CD4-positive, alpha-beta T cell treated with Interleukin-10 for 1 hour (primary cell): Measurements from ENCODE around the gene TMEM229B.
"Not testable (repeated sequence)": the region's sequence is repeated elsewhere in the genome, so short reads cannot be mapped to it uniquely, and the experiment has no call there.

Experiments used
- DNase-seq: peaks from one replicate; pipeline ENCODE4 v3.0.0-alpha.2; 2020

The TMEM229B gene

DNA sequence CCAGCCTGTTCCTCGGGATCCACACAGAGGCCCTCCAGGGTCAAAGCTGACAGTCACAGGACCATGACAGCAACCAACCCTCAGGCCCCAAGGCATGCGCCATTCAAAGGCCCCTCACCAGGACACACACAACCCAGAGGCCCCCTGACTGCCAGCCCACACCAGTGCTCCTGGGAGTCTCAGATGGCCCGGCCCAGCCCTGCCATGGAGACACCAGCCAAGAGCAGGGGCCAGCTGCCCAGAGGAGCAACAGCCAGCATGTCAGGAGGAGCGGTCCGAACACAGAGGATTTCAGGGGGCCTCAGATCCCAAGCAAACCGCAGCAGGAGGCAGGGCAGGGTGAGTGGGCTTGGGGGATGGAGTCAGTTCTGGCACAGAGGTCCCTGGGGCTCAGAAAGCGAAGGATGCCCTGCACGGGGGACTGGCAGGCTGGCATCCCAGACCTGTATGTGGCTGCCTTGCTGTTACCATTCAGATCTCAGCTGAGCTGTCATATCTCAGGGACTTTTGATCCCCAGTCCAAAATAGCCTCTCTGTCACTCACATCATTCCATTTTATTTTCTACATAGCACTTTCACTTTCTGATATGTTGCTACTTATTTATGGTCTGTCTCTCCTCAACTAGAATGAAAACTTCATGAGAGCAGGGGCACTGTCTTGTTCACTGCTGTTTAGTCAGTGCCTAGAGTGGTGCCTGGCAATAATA, 4.8 kb downstream of the TMEM229B start:
- no peak for DNase-seq

- no peak for DNase-seq
Measured at GRCh38 chr14:67482231-67483164, 6.0 kb downstream of the TMEM229B start.

GRCh38 chr14:67480011-67480410, 8.5 kb downstream of the TMEM229B start:
- DNase-seq: no peak

DNA sequence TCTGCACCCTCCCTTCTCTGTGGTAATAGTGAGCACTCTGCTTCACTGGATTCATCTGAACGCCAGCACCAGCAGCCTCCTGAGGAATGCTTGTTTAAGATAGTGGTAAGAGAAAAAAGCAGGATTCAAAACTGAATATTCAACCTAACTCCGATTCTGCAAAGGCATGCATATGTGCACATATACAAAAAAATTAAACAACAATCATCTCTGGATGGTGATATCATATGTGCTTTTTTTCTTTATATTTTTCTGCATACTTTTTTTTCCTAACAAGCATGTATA, 9.8 kb downstream of the TMEM229B start:
- DNase-seq: no peak

DNA sequence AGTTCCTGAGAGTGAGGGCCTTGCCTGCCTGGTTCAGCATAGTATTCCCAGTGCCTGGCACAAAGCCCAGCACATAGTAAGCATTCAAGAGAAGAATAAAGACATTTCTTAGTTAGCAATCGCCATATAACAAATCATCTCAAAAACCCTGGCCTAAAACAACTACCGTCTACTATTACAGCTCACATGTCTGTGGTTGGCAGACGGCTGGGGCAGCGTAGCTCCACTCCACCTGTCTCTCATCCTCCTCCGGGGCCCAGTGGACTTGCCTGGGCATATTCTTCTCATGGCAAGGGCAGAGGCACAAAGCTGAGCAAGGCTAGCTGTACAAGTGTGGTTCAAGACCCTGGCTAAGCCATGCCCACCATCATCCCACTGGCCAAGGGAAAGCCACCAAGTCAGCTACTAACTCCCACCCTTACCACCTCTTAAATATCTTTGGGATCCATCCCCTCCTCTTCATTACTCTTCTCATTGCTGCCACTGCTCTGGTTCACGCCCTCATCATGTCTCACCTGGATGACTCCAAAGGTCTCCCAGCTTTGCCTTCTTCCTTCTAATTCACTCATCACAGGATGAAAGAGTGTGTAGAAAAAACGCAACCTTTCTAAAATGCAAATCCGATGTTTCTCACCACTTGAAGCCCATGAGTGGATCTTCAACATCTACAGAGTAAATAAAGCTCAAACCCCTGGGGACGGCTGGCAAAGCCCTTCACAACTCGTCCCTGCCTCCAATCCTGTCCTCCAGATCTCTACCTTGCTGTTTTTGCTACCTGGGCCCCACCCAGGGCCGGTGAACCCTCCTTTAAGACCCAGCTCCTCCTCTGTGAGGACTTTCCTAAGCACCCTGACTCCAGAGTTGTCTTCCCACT, 10.4 kb downstream of the TMEM229B start:
- DNase-seq: no peak

GRCh38 chr14:67474366-67474765, 14.2 kb downstream of the TMEM229B start:
- DNase-seq: no peak

DNA sequence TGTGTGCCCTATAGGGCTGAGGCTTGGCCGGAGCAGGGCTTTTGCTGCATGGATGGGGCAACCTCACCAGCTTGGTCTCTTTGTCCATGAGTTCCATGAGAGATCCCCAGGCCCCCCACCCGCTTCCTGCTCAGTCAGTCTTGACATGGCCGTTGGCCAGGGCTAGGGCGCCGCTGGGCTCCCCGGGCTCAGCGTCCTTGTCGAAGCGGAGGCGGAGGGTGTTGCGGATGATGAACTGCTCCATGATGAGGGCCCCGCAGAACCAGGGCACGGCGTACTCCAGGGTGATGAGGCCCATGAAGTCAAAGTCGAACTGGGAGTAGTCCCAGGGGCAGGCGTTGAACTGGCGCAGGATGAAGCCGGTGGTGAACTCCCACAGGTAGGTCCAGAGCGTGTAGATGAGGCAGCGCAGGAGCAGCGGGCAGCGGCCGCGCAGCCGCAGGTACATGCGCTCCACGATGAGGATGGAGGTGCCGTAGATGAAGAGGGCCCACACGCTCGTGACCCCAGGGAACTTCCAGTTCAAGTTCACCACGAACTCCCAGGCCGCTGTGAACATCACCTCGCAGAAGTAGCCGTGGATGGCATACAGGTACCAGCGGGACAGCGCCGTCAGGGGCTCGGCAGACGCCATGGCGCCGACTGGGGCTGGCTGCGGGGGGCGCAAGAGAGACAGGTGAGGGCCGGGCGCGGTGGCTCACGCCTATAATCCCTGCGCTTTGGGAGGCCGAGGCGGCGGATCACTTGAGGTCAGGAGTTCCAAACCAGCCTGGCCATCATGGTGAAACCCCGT, 15.0 kb downstream of the TMEM229B start:
- DNase-seq: no peak

DNA sequence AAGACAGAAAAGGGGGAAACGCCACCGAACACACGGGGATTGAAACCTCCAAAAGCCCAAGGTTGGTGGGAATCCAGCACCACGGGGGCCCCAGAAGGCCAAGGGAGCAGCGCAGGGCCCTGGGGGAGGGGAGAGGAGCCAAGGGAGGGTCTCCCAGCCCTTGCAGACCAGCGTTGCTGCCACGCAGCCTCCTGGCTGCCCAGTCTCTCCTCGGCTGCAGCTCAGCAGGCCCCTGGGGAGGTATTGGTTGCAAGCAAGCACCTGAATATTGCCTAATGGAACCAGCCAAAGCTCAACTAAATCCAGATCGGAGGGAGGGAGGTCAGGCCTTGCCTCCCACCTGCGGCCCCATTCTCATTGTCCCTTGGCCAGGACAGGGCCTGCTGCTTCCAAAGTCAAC, 15.8 kb downstream of the TMEM229B start:
- DNase-seq: no peak

DNA sequence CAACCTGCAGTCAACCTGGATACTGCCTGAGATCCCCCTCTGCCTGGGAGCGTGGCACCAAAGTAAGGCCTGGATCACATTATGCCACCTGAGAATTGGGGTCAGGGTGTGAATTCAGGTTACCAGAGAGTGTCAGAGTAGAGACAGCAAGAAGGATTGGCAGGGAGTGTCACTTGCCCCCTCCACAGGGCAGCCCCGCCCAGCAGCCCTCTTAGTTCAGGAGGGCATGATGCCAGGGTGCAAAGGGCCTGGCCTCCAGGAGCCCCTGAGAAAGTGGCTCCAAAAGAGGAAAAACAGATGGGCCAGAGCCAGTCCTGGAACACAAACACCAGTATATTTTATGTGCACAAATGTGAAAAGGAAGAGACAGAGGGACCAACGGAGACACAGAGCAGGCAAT, 18.6 kb downstream of the TMEM229B start:
- no peak for DNase-seq

DNA sequence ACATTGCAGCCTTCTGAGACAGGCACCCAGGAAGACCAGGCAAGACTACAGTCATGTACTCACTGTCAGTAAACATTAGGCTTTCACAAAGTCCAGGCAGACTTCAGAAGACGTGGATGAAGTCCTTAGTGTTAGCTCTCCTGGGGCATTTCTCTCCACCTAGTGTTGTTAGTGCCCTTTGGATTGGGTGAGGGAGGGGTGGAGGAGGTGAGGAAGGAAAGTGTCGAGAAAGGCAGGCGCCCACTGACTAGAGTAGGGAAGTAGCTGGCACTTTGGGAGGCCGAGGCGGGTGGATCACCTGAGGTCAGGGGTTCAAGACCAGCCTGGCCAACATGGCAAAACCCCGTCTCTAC, 20.2 kb downstream of the TMEM229B start:
- DNase-seq: no peak

DNA sequence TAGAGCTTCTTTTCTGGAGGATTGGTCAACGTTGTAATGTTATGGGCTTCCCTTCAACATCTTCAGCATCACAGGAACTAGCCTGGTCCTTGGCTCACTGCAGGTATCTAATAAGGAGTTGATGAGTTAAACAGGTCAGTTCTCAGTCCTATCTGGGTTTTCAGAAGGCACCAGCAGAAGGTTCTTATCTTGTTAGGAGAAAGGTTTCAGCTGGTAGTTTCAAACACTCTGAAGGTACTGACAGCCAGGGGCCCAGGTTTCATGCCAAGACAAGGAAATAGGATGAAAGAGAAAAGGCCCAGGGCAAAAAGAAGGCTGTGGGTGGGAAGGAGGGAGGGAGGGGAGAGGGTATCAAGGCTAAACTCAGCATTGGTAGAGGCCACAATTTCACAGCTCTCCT, 21.4 kb downstream of the TMEM229B start:
- DNase-seq: no peak

- DNase-seq: no peak
Measured at GRCh38 chr14:67464879-67465278, 23.6 kb downstream of the TMEM229B start.

- DNase-seq: no peak
Measured at GRCh38 chr14:67464377-67464776, 24.1 kb downstream of the TMEM229B start.

DNA sequence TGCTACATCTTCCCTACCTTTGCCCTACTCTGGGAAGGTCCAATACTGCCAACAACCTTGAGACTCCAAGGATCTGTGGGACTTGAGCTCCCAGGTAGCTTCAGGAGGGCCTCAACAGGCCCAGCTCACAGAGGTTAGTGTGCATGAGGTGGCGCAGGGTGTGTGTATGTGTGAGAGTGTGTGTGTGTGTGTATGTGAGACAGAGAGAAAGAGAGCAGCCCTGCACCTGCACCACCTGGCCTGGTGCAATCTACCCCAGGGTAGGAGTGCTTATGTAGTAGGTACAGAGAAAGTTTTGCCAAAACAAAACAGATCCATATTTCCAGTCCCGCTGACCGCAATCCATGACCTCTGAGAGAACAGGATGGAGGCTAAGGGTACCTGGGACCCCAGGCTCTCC, 24.6 kb downstream of the TMEM229B start:
- no peak for DNase-seq

DNA sequence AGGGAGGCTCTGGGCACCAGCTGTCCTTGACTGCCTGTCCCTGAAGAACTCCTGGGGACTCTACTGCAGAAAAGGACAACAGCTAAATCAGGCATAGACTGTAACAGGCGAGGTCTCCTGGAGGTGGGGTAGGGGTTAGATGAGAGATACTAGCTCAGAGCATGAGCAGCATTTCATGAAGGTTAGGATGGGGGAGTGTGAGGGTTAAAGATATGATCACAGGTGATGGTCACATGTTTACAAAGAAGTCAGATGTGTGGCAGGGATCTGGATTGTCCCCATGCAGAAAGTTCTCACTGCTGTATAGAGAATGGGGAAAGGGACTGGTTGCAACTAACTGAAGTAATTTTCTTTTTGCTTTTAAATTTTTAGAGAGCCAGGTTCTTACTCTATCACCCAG, 26.5 kb downstream of the TMEM229B start:
- DNase-seq: no peak

- no peak for DNase-seq
Measured at GRCh38 chr14:67461341-67461985, 27.1 kb downstream of the TMEM229B start.

- no peak for DNase-seq
Measured at GRCh38 chr14:67459336-67459735, 29.2 kb downstream of the TMEM229B start.

DNA sequence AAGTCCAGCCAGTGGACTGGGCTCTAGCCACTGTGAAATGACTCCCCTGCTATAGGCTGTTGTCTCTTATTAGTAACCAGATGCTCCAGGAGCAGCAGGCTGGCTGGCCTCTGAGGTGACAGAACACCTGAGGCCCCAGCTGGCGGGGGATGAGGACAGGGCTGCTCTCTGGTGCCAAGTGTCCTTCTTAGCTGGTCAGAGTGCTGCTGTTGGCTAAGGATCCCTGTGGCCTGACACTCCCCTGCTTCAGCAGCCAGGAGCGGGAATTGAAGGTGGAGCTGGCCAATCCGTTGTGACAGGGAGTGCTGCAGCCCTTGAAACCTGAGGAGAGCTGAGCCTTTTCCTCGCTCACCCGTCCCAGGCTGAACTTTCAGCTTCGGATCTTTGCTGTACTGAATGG, 30.7 kb downstream of the TMEM229B start:
- DNase-seq: no peak

- no peak for DNase-seq
Measured at GRCh38 chr14:67456732-67457131, 31.8 kb downstream of the TMEM229B start.

GRCh38 chr14:67453575-67454300, 34.8 kb downstream of the TMEM229B start:
- no peak for DNase-seq

- DNase-seq: not testable (repeated sequence)
Measured at GRCh38 chr14:67451667-67452066, 36.9 kb downstream of the TMEM229B start.

- no peak for DNase-seq
Measured at GRCh38 chr14:67449096-67449495, 39.4 kb downstream of the TMEM229B start.
